ENCODE results near the gene P2RY2.

P2RY2 gene

DNA sequence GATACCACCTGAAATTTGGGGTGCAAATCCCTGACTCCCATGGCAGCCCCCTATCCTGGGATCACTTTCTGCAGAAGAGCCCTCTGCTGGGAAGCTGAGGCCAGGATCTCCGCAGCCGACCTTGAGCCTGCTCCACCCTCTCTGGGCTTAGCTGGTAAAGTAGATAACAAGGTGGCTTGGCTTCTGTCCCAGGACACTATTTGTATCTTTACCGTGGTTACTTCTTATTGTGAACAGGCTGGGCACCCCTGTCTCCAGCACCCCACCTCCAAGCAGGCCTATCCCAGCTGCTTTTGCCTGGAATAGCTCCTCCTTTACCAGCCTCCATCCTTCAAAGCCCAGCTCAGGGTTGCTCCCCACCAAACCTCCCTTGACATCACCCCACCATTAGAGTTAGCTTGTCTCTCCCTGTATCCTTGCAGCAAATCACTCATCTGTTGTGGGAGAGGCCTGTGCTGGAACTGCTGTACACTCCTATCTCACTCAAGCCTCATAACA lies 35.2 kb upstream of the P2RY2 start:
- FAIRE-seq (no peak), DNase-seq (ENCODE audit: insufficient read length, low spot score) (no peak)
- TF ChIP-seq, protein P1, sequence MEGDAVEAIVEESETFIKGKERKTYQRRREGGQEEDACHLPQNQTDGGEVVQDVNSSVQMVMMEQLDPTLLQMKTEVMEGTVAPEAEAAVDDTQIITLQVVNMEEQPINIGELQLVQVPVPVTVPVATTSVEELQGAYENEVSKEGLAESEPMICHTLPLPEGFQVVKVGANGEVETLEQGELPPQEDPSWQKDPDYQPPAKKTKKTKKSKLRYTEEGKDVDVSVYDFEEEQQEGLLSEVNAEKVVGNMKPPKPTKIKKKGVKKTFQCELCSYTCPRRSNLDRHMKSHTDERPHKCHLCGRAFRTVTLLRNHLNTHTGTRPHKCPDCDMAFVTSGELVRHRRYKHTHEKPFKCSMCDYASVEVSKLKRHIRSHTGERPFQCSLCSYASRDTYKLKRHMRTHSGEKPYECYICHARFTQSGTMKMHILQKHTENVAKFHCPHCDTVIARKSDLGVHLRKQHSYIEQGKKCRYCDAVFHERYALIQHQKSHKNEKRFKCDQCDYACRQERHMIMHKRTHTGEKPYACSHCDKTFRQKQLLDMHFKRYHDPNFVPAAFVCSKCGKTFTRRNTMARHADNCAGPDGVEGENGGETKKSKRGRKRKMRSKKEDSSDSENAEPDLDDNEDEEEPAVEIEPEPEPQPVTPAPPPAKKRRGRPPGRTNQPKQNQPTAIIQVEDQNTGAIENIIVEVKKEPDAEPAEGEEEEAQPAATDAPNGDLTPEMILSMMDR (IDR thresholded peaks at IDR 0.05; ENCODE audit: insufficient read depth, missing control alignments), result peak; percentile 23

DNA sequence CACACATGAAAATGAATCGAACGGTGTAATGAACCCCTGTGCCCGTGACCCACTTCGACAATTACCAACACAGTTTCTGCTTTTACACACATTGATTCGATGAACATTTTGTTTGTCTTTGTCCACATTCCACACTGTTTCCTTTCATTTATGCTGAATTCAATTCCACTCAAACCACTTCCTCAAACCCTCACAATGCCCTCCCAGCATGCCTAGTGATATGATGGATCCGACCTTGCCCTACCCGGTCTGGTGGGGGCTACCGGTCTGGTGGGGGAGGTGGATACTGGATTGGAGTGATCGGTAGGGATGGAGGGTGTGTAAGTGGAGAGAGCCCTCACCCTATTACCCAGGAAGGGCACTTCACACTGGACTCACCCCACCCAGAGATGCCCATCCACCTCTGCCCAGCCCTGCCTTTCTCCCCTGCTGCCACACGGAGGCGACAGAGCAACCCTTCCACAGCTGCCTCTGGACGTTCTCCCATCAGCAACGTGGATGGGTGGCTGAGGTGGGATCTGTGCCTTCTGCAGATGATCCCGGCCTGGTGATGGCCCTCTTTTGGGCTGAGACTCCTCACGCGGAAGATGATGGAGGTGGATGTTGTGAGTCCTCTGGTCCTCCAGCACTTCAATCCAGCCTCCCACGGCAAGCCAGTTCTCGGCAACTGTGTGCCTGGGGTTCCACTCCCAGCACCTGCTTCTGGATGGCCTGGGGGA lies 33.0 kb upstream of the P2RY2 start:
- no peak for FAIRE-seq
- TF ChIP-seq, protein P1 (IDR thresholded peaks at IDR 0.05; ENCODE audit: insufficient read depth, missing control alignments), result peak; percentile 95
- peak; percentile 51 for DNase-seq (ENCODE audit: insufficient read length, low spot score)

- DNase-seq (ENCODE audit: insufficient read length, low spot score) (no peak), FAIRE-seq (no peak)
- TF ChIP-seq, protein P1 (IDR thresholded peaks at IDR 0.05; ENCODE audit: insufficient read depth, missing control alignments), result no peak
Measured at GRCh38 chr11:73185680-73186293, 32.3 kb upstream of the P2RY2 start.

GRCh38 chr11:73186294-73186850 lies 31.7 kb upstream of the P2RY2 start:
- TF ChIP-seq, protein P1 (IDR thresholded peaks at IDR 0.05; ENCODE audit: insufficient read depth, missing control alignments), result no peak
- FAIRE-seq (no peak), DNase-seq (ENCODE audit: insufficient read length, low spot score) (no peak)

- DNase-seq (ENCODE audit: insufficient read length, low spot score) (no peak), FAIRE-seq (no peak)
Measured at GRCh38 chr11:73186886-73187285, 31.2 kb upstream of the P2RY2 start.

GRCh38 chr11:73187854-73188253 lies 30.2 kb upstream of the P2RY2 start:
- TF ChIP-seq, protein P1 (IDR thresholded peaks at IDR 0.05; ENCODE audit: insufficient read depth, missing control alignments), result no peak
- FAIRE-seq, result no peak
- DNase-seq (ENCODE audit: insufficient read length, low spot score), result no peak

More at GRCh38 chr11:73186886-73187285, 31.2 kb upstream of the P2RY2 start:
- TF ChIP-seq, protein P1 (IDR thresholded peaks at IDR 0.05; ENCODE audit: insufficient read depth, missing control alignments), result no peak
